Hepatocyte (in vitro differentiated cells): ENCODE results near the gene RNASE7. TPM values are rescaled to one million over a fixed set of nuclear protein-coding genes. Genes with fewer than 3 reads are reported as not detected.
"Not testable (repeated sequence)": the region's sequence is repeated elsewhere in the genome, so short reads cannot be mapped to it uniquely, and the experiment has no call there.

Source experiments
- DNase-seq: peaks from one replicate; pipeline ENCODE4 v3.0.0-alpha.2; 2016; ENCODE audit warnings: low spot score
- H2AFZ ChIP-seq: fragments of 200-600 bp; sonication (generic); 2 replicates; pipeline ENCODE4 v1.6.0; 2016; ENCODE audit warnings: antibody characterized with exemption, mild to moderate bottlenecking
- H3K27ac ChIP-seq: fragments of 200-600 bp; sonication (generic); 2 replicates; pipeline ENCODE4 v1.5.1; 2016; ENCODE audit warnings: mild to moderate bottlenecking
- H3K27me3 ChIP-seq: fragments of 200-600 bp; sonication (generic); 2 replicates; pipeline ENCODE4 v1.6.1; 2016
- H3K36me3 ChIP-seq: fragments of 200-600 bp; sonication (generic); replicated peaks from 2 replicates; pipeline ENCODE4 v1.5.1; 2016; ENCODE audit warnings: low read depth; ENCODE audit not compliant: insufficient read depth
- H3K4me1 ChIP-seq: fragments of 200-600 bp; sonication (generic); 2 replicates; pipeline ENCODE4 v1.5.1; 2016; ENCODE audit warnings: mild to moderate bottlenecking, moderate library complexity; ENCODE audit not compliant: insufficient read depth
- H3K4me2 ChIP-seq: fragments of 200-600 bp; sonication (generic); 2 replicates; pipeline ENCODE4 v1.6.0; 2016
- H3K4me3 ChIP-seq: fragments of 200-600 bp; sonication (generic); 2 replicates; pipeline ENCODE4 v1.5.1; 2016; ENCODE audit warnings: mild to moderate bottlenecking
- H3K79me2 ChIP-seq: fragments of 200-600 bp; sonication (generic); 2 replicates; pipeline ENCODE4 v1.6.0; 2017; ENCODE audit warnings: mild to moderate bottlenecking
- H3K9me2 ChIP-seq: fragments of 200-600 bp; sonication (generic); replicated peaks from 2 replicates; pipeline ENCODE4 v1.6.0; 2017; ENCODE audit warnings: mild to moderate bottlenecking; ENCODE audit not compliant: insufficient read depth
- H3K9me3 ChIP-seq: fragments of 200-600 bp; sonication (generic); 2 replicates; pipeline ENCODE4 v1.5.1; 2016; ENCODE audit warnings: low read depth, mild to moderate bottlenecking
- H4K20me1 ChIP-seq: fragments of 200-600 bp; sonication (generic); 2 replicates; pipeline ENCODE4 v1.6.0; 2016; ENCODE audit warnings: mild to moderate bottlenecking; ENCODE audit not compliant: insufficient read depth, poor library complexity, severe bottlenecking
- CTCF ChIP-seq: fragments of 200-600 bp; sonication (generic); IDR thresholded peaks from 2 replicates; pipeline ENCODE4 v1.5.1; 2016; ENCODE audit warnings: antibody characterized with exemption, mild to moderate bottlenecking; ENCODE audit not compliant: poor library complexity
- EZH2 ChIP-seq: fragments of 200-600 bp; sonication (generic); IDR thresholded peaks from 2 replicates; pipeline ENCODE4 v1.6.1; 2016; ENCODE audit warnings: antibody characterized with exemption, mild to moderate bottlenecking, borderline replicate concordance
- EZH2phosphoT487 ChIP-seq: fragments of 200-600 bp; sonication (generic); IDR thresholded peaks from one replicate; pipeline ENCODE4 v1.6.1; 2018; ENCODE audit warnings: antibody characterized with exemption, mild to moderate bottlenecking, low read depth, moderate library complexity; ENCODE audit not compliant: unreplicated experiment, severe bottlenecking
- WGBS: methylation state at CpG from one replicate; pipeline ENCODE4 v1.1.6; 2016; ENCODE audit warnings: low lambda C conversion rate; ENCODE audit errors: missing lambda C conversion rate; 5-methylcytosine and 5-hydroxymethylcytosine counted together
- polyA plus RNA-seq: library from polyadenylated mRNA; unstranded; fragments of >200 nt; fragmentation: Nextera tagmentation; extraction: Ambion mirVana; gene quantifications from 2 replicates; pipeline ENCODE4 v1.2.1, GENCODE V29; 2016
- total RNA-seq: library from RNA; depleted of rRNA; stranded (reverse); fragments of >200 nt; gene quantifications from 2 replicates; pipeline ENCODE4 v1.2.3, GENCODE V29; 2014

RNASE7 gene
- total and polyA plus RNA-seq, 2 experiments from 2014 or later = not detected

- no peaks in the 10 kb centered on the region for H4K20me1 ChIP-seq
- H2AFZ ChIP-seq = no peak overlapping the region
- no peaks in the 10 kb centered on the region for H3K27me3 ChIP-seq
- H3K27ac ChIP-seq = no peak overlapping the region
- H3K9me3 ChIP-seq = no peaks in the 10 kb centered on the region
- no peak overlapping the region for H3K4me2 ChIP-seq
- no peak for DNase-seq
- 77% methylated on average over 7 of the region's 7 CpGs for WGBS
- peaks cover 29% of the 10 kb centered on the region for H3K4me1 ChIP-seq
- peaks cover 4% of the 10 kb centered on the region for H3K36me3 ChIP-seq
- TF ChIP-seq EZH2phosphoT487 (no peak), EZH2 (no peak), CTCF (no peak)
- no peak overlapping the region for H3K4me3 ChIP-seq
- H3K79me2 ChIP-seq = no peaks in the 10 kb centered on the region
- no peaks in the 10 kb centered on the region for H3K9me2 ChIP-seq
Measured at GRCh38 chr14:21001218-21001617, 40.9 kb upstream of the RNASE7 start.

GRCh38 chr14:21003788-21004346 lies 38.3 kb upstream of the RNASE7 start:
- Histone ChIP-seq H3K79me2 (no peaks in the 10 kb centered on the region), H3K27ac (peak overlapping the region; percentile 69), H3K9me2 (no peaks in the 10 kb centered on the region), H3K27me3 (no peaks in the 10 kb centered on the region), H3K9me3 (no peaks in the 10 kb centered on the region), H3K4me3 (no peak overlapping the region), H3K4me2 (peak overlapping the region; percentile 54), H3K4me1 (peaks cover 12% of the 10 kb centered on the region), H4K20me1 (no peaks in the 10 kb centered on the region), H2AFZ (peak overlapping the region; percentile 77), H3K36me3 (no peaks in the 10 kb centered on the region)
- TF ChIP-seq EZH2 (no peak), CTCF (no peak), EZH2phosphoT487 (no peak)
- WGBS = 59% methylated on average over 14 of the region's 14 CpGs
- no peak for DNase-seq

GRCh38 chr14:21009721-21010120 lies 32.4 kb upstream of the RNASE7 start:
- H3K27ac ChIP-seq = peak overlapping the region; percentile 32
- H3K4me3 ChIP-seq, H4K20me1 ChIP-seq, H3K27me3 ChIP-seq, H3K9me2 ChIP-seq, H3K36me3 ChIP-seq, H3K9me3 ChIP-seq, H3K79me2 ChIP-seq, DNase-seq: not testable (repeated sequence)
- peak overlapping the region; percentile 3 for H2AFZ ChIP-seq
- peaks cover 16% of the 10 kb centered on the region for H3K4me1 ChIP-seq
- whole genome bisulfite sequencing = 11% methylated on average over 3 of the region's 3 CpGs
- H3K4me2 ChIP-seq = peak overlapping the region; percentile 10

- H4K20me1 ChIP-seq = no peaks in the 10 kb centered on the region
- no peaks in the 10 kb centered on the region for H3K27me3 ChIP-seq
- H3K4me2 ChIP-seq = no peak overlapping the region
- H3K9me2 ChIP-seq = no peaks in the 10 kb centered on the region
- peaks cover 16% of the 10 kb centered on the region for H3K4me1 ChIP-seq
- H3K9me3 ChIP-seq = no peaks in the 10 kb centered on the region
- H3K36me3 ChIP-seq = no peaks in the 10 kb centered on the region
- H3K79me2 ChIP-seq = no peaks in the 10 kb centered on the region
- no peak overlapping the region for H3K27ac ChIP-seq
- no peak overlapping the region for H3K4me3 ChIP-seq
- DNase-seq = no peak
- WGBS = 95% methylated on average over 1 of the region's 1 CpG
- TF ChIP-seq EZH2phosphoT487 = no peak
- TF ChIP-seq CTCF = no peak
- no peak for TF ChIP-seq EZH2
- H2AFZ ChIP-seq = no peak overlapping the region
Measured at GRCh38 chr14:21011136-21011535, 31.0 kb upstream of the RNASE7 start.
